ENCODE measurements around the gene GJD2.

Gene GJD2

GRCh38 chr15:34709866-34710265 lies 44.9 kb downstream of the GJD2 start:
- Histone ChIP-seq H3K4me3 (replicated peaks; ENCODE audit: low read depth, low read length) (no peak overlapping the region), H3K27me3 (replicated peaks; ENCODE audit: control insufficient read depth, insufficient read depth, low read length) (no peaks in the 10 kb centered on the region; the same call in none of the 2 replicates), H3K36me3 (ENCODE audit: control insufficient read depth, insufficient read depth, low read length) (no peaks in the 10 kb centered on the region)
- no peak for DNase-seq (ENCODE audit: extremely low read depth, insufficient read length)
- TF ChIP-seq CTCF (IDR thresholded peaks at IDR 0.05; ENCODE audit: insufficient read depth, low read length, poor library complexity, severe bottlenecking) = no peak

- DNase-seq (ENCODE audit: extremely low read depth, insufficient read length) = no peak
- no peak overlapping the region for H3K4me3 ChIP-seq (replicated peaks; ENCODE audit: low read depth, low read length)
- peak; percentile 80 for TF ChIP-seq CTCF (IDR thresholded peaks at IDR 0.05; ENCODE audit: insufficient read depth, low read length, poor library complexity, severe bottlenecking)
- no peaks in the 10 kb centered on the region for H3K36me3 ChIP-seq (ENCODE audit: control insufficient read depth, insufficient read depth, low read length)
- no peaks in the 10 kb centered on the region; the same call in none of the 2 replicates for H3K27me3 ChIP-seq (replicated peaks; ENCODE audit: control insufficient read depth, insufficient read depth, low read length)
Measured at GRCh38 chr15:34708422-34708821, 46.4 kb downstream of the GJD2 start.

- H3K4me3 ChIP-seq (replicated peaks; ENCODE audit: low read depth, low read length) = no peak overlapping the region
- no peaks in the 10 kb centered on the region for H3K36me3 ChIP-seq (ENCODE audit: control insufficient read depth, insufficient read depth, low read length)
- no peaks in the 10 kb centered on the region; the same call in none of the 2 replicates for H3K27me3 ChIP-seq (replicated peaks; ENCODE audit: control insufficient read depth, insufficient read depth, low read length)
- TF ChIP-seq CTCF (IDR thresholded peaks at IDR 0.05; ENCODE audit: insufficient read depth, low read length, poor library complexity, severe bottlenecking) = no peak
- no peak for DNase-seq (ENCODE audit: extremely low read depth, insufficient read length)
Measured at GRCh38 chr15:34701536-34701935, 53.3 kb downstream of the GJD2 start.
